Osteoblast (primary cell): ENCODE measurements around the gene IBSP. TPM values are rescaled to one million over a fixed set of nuclear protein-coding genes. Genes with fewer than 3 reads are reported as not detected.

Experiments used
- DNase-seq: peaks from one replicate; pipeline ENCODE4 v3.0.0; 2011; ENCODE audit warnings: low spot score, mixed read lengths; ENCODE audit not compliant: insufficient read length; ENCODE audit errors: missing footprints
- H2AFZ ChIP-seq: 2 replicates; pipeline ENCODE4 v1.6.0; 2011; ENCODE audit warnings: mild to moderate bottlenecking, low read length
- H3K27ac ChIP-seq: 2 replicates; pipeline ENCODE4 v1.5.1; 2011; ENCODE audit warnings: mild to moderate bottlenecking, low read depth, low read length, moderate library complexity
- H3K27me3 ChIP-seq: 2 replicates; pipeline ENCODE4 v1.6.0; 2012; ENCODE audit warnings: mild to moderate bottlenecking, control low read depth, inconsistent platforms, low read length, moderate library complexity; ENCODE audit not compliant: insufficient read depth
- H3K36me3 ChIP-seq: 2 replicates; pipeline ENCODE4 v1.5.1; 2011; ENCODE audit warnings: mild to moderate bottlenecking, low read length, control low read depth, moderate library complexity; ENCODE audit not compliant: insufficient read depth
- H3K4me1 ChIP-seq: 2 replicates; pipeline ENCODE4 v1.5.1; 2011; ENCODE audit warnings: mild to moderate bottlenecking, low read length, control low read depth, moderate library complexity; ENCODE audit not compliant: insufficient read depth
- H3K4me2 ChIP-seq: 2 replicates; pipeline ENCODE4 v1.6.0; 2011; ENCODE audit warnings: mild to moderate bottlenecking, low read length; ENCODE audit not compliant: insufficient read depth
- H3K4me3 ChIP-seq: fragments of 200-600 bp; sonication (generic); 3 replicates; pipeline ENCODE4 v1.5.1; 2012; ENCODE audit warnings: mild to moderate bottlenecking, low read length, inconsistent platforms; ENCODE audit not compliant: insufficient read depth
- H3K79me2 ChIP-seq: 2 replicates; pipeline ENCODE4 v1.6.0; 2012; ENCODE audit warnings: mild to moderate bottlenecking, low read length, control low read depth, inconsistent platforms; ENCODE audit not compliant: insufficient read depth
- H3K9me3 ChIP-seq: 2 replicates; pipeline ENCODE4 v1.5.1; 2011; ENCODE audit warnings: low read depth, low read length, control low read depth
- H4K20me1 ChIP-seq: 2 replicates; pipeline ENCODE4 v1.6.0; 2012; ENCODE audit warnings: mild to moderate bottlenecking, low read length, control low read depth; ENCODE audit not compliant: insufficient read depth
- CTCF ChIP-seq: IDR thresholded peaks from 2 replicates; pipeline ENCODE4 v1.5.1; 2011; ENCODE audit warnings: mild to moderate bottlenecking, low read depth, low read length, moderate library complexity; ENCODE audit errors: extremely low read depth
- total RNA-seq: library from RNA; depleted of rRNA; stranded (reverse); fragments of >200 nt; gene quantifications from 2 replicates; pipeline ENCODE4 v1.2.3, GENCODE V29; 2012

IBSP gene
- total RNA-seq, 1 donor = 15.6 TPM

- no peak for DNase-seq
- TF ChIP-seq CTCF = no peak
These were observed 57.5 kb downstream of the IBSP start for GRCh38 chr4:87856816-87857215.

GRCh38 chr4:87857789-87858188 lies 58.4 kb downstream of the IBSP start:
- DNase-seq = no peak
- Histone ChIP-seq H4K20me1 (no peaks in the 10 kb centered on the region), H3K4me1 (no peaks in the 10 kb centered on the region), H3K36me3 (no peaks in the 10 kb centered on the region), H2AFZ (no peak overlapping the region), H3K27me3 (no peaks in the 10 kb centered on the region), H3K4me3 (no peak overlapping the region), H3K27ac (no peak overlapping the region), H3K9me3 (no peaks in the 10 kb centered on the region), H3K79me2 (no peaks in the 10 kb centered on the region), H3K4me2 (no peak overlapping the region)
- no peak for TF ChIP-seq CTCF

More at GRCh38 chr4:87856816-87857215, 57.5 kb downstream of the IBSP start:
- H3K4me3 ChIP-seq = no peak overlapping the region
- H4K20me1 ChIP-seq = no peaks in the 10 kb centered on the region
- no peak overlapping the region for H3K4me2 ChIP-seq
- no peaks in the 10 kb centered on the region for H3K4me1 ChIP-seq
- H2AFZ ChIP-seq = no peak overlapping the region
- H3K79me2 ChIP-seq = no peaks in the 10 kb centered on the region
- no peaks in the 10 kb centered on the region for H3K27me3 ChIP-seq
- no peak overlapping the region for H3K27ac ChIP-seq
- H3K36me3 ChIP-seq = no peaks in the 10 kb centered on the region
- H3K9me3 ChIP-seq = no peaks in the 10 kb centered on the region

Other genes with a start within 250 kb of the IBSP start
- gene DSPP, start 191.0 kb upstream of the IBSP start, total RNA-seq = not detected in 2 replicates
- not detected in 2 replicates for gene DMP1, start 149.3 kb upstream of the IBSP start, total RNA-seq
- not detected in 2 replicates for gene MEPE, start 33.4 kb downstream of the IBSP start, total RNA-seq
- gene SPP1, start 176.2 kb downstream of the IBSP start, total RNA-seq = 7.6 and 16.2 TPM in 2 replicates
- 106 and 111 TPM in 2 replicates for gene PKD2, start 208.1 kb downstream of the IBSP start, total RNA-seq